HUES48 (cell line): ENCODE data around the gene AR.

Experiments
- H3K27ac ChIP-seq: one replicate; pipeline ENCODE4 v1.7.0; 2013; ENCODE audit warnings: low read depth, low read length, inconsistent platforms
- H3K27me3 ChIP-seq: 2 replicates; pipeline ENCODE4 v1.6.1; 2013; ENCODE audit warnings: mild to moderate bottlenecking, low read length; ENCODE audit not compliant: control insufficient read depth, insufficient read depth
- H3K36me3 ChIP-seq: 2 replicates; pipeline ENCODE4 v1.6.1; 2013; ENCODE audit warnings: low read length; ENCODE audit not compliant: control insufficient read depth, insufficient read depth
- H3K4me1 ChIP-seq: 2 replicates; pipeline ENCODE4 v1.6.1; 2013; ENCODE audit warnings: mild to moderate bottlenecking, low read length; ENCODE audit not compliant: control insufficient read depth, insufficient read depth
- H3K4me3 ChIP-seq: 2 replicates; pipeline ENCODE4 v1.5.1; 2013; ENCODE audit warnings: mild to moderate bottlenecking, low read depth, low read length
- H3K9ac ChIP-seq: 2 replicates; pipeline ENCODE4 v1.6.1; 2013; ENCODE audit warnings: mild to moderate bottlenecking, low read depth, low read length, moderate library complexity
- H3K9me3 ChIP-seq: 2 replicates; pipeline ENCODE4 v1.6.1; 2013; ENCODE audit warnings: low read length; ENCODE audit not compliant: control insufficient read depth, insufficient read depth

Gene AR, protein sequence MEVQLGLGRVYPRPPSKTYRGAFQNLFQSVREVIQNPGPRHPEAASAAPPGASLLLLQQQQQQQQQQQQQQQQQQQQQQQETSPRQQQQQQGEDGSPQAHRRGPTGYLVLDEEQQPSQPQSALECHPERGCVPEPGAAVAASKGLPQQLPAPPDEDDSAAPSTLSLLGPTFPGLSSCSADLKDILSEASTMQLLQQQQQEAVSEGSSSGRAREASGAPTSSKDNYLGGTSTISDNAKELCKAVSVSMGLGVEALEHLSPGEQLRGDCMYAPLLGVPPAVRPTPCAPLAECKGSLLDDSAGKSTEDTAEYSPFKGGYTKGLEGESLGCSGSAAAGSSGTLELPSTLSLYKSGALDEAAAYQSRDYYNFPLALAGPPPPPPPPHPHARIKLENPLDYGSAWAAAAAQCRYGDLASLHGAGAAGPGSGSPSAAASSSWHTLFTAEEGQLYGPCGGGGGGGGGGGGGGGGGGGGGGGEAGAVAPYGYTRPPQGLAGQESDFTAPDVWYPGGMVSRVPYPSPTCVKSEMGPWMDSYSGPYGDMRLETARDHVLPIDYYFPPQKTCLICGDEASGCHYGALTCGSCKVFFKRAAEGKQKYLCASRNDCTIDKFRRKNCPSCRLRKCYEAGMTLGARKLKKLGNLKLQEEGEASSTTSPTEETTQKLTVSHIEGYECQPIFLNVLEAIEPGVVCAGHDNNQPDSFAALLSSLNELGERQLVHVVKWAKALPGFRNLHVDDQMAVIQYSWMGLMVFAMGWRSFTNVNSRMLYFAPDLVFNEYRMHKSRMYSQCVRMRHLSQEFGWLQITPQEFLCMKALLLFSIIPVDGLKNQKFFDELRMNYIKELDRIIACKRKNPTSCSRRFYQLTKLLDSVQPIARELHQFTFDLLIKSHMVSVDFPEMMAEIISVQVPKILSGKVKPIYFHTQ

DNA sequence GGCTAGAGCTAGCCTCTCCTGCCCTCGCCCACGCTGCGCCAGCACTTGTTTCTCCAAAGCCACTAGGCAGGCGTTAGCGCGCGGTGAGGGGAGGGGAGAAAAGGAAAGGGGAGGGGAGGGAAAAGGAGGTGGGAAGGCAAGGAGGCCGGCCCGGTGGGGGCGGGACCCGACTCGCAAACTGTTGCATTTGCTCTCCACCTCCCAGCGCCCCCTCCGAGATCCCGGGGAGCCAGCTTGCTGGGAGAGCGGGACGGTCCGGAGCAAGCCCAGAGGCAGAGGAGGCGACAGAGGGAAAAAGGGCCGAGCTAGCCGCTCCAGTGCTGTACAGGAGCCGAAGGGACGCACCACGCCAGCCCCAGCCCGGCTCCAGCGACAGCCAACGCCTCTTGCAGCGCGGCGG lies at the start of gene AR:
Gene AR, plus strand, starts transcription at position 204 of the 400 bp plus-strand sequence. CDS start 1,126 bp downstream, outside the sequence.
- Histone ChIP-seq H3K27ac (peak within 1 kb of the TSS; percentile 63), H3K4me3 (peak within 1 kb of the TSS; percentile 58), H3K9ac (peak within 1 kb of the TSS; percentile 58; the same call in 1 of the 2 replicates), H3K4me1 (peaks cover 10% of the 10 kb centered on the region; the same call in 1 of the 2 replicates), H3K9me3 (peaks cover 47% of the 10 kb centered on the region), H3K36me3 (no peaks in the 10 kb centered on the region), H3K27me3 (peaks cover 22% of the 10 kb centered on the region)

DNA sequence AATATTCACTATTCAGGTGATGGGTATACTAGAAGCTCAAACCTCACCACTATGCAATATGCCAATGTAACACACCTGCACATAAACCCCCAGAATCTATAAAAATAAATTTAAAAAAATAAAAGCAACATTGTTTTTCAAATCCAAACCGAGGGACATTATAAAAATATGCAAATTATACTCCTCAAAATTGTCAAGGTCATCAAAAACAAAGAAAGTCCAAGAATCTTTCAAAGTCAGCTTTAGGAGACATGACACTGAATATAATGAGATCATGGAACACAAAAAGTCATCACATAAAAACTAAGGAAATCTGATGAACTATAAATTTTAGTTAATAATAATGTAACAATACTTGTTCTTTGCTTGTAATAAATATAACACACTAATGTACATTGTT lies 43.2 kb upstream of the AR start:
- no peaks in the 10 kb centered on the region for H3K4me1 ChIP-seq
- H3K27ac ChIP-seq = no peak overlapping the region
- H3K9ac ChIP-seq = no peak overlapping the region
- no peaks in the 10 kb centered on the region for H3K27me3 ChIP-seq
- no peak overlapping the region for H3K4me3 ChIP-seq
- peaks cover 26% of the 10 kb centered on the region for H3K9me3 ChIP-seq
- H3K36me3 ChIP-seq = no peaks in the 10 kb centered on the region

DNA sequence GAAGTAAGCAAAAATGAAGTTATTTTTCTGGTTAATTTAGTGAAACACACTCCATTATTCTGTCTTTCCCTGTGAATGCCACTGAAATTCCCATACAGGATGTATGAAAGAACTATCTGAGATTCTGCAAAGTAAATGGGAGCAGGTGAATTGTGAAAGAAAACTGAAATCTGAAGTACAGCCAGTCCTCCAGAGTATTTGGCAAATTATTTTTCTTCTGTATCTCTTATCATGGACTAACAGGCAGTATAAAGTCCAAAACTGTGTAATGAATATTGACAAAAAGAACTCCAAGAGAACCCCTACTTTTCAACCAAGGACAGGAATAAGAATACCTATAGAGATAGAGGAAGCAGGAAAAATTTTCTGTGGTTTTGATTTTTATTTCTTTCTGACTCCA lies 40.8 kb upstream of the AR start:
- Histone ChIP-seq H3K9me3 (peaks cover 30% of the 10 kb centered on the region), H3K27me3 (no peaks in the 10 kb centered on the region), H3K9ac (no peak overlapping the region), H3K4me1 (no peaks in the 10 kb centered on the region), H3K27ac (no peak overlapping the region), H3K4me3 (no peak overlapping the region), H3K36me3 (no peaks in the 10 kb centered on the region)

DNA sequence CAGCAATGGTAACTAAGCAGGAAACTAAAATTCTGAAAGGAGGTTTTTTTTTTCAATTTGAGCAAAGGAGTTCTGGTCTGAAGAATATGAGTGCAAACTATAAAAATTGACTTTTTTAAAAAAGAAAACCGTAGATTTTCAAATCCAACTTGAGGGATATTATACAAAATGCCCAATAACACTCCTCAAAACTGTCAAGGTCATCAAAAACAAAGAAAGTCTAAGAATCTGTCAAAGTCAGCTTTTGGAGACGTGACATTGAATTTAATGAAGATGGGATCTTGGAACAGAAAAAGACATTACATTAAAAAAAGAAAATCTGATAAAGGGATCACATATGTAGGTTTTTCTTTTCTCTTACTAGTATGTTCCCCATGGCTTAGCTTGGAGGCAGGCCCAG lies 40.4 kb upstream of the AR start:
- no peak overlapping the region for H3K27ac ChIP-seq
- no peaks in the 10 kb centered on the region for H3K36me3 ChIP-seq
- no peaks in the 10 kb centered on the region for H3K4me1 ChIP-seq
- peaks cover 33% of the 10 kb centered on the region for H3K9me3 ChIP-seq
- no peaks in the 10 kb centered on the region for H3K27me3 ChIP-seq
- H3K4me3 ChIP-seq = no peak overlapping the region
- H3K9ac ChIP-seq = no peak overlapping the region

DNA sequence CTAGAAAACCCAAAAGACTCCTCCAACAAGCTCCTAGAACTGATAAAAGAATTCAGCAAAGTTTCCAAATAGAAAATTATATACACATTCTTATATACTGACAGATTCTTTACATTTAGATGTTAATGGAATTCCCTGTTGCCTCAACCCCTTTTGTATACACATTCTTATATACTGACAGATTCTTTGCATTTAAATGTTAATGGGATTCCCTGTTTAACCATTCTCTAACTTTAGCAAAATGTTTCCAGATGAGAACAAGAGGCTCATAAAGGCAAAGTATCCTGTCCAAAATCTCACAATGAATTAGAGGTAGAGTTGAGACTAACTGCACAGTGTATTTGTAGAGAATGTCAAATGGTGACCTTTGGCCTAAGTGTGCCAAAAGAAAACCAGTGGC lies 23.1 kb upstream of the AR start:
- Histone ChIP-seq H3K9me3 (peaks cover 40% of the 10 kb centered on the region), H3K4me3 (no peak overlapping the region), H3K9ac (no peak overlapping the region), H3K27ac (no peak overlapping the region), H3K27me3 (no peaks in the 10 kb centered on the region), H3K36me3 (no peaks in the 10 kb centered on the region), H3K4me1 (peaks cover 10% of the 10 kb centered on the region; the same call in 1 of the 2 replicates)

DNA sequence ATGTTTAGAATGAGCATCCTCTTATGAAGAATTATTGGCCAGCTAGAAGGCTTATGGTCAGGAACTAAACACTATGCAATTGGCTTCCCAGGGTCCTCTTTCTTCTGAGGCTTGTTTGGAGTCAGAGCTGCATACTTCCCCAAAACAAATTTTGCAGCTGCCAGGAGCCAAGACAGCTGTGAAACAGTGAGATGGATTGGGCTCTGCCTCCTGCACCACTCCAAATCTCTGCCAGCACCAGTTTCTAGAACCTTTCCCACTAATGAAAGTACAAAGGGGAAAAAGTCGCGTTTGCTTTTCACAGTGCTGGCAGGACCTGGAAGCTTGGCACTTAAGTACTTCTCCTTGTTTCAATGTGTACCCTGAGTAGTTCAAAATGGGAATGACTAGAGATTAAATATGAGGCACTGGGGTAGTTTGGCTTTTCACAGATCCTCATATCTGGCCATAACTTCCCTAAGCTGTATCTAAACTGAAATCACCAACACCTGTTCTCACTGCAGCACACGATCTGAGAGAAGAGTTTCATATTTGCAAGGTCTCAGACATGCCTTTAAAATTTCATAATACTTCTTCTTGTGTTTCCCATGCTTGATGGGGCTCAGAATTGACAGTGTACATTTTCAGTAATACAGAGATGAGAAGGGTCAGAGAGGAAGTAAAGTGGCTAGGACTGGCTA lies 20.7 kb upstream of the AR start:
- Histone ChIP-seq H3K36me3 (no peaks in the 10 kb centered on the region), H3K9ac (no peak overlapping the region), H3K27ac (no peak overlapping the region), H3K4me3 (no peak overlapping the region), H3K9me3 (peaks cover 40% of the 10 kb centered on the region), H3K4me1 (peaks cover 10% of the 10 kb centered on the region; the same call in 1 of the 2 replicates), H3K27me3 (no peaks in the 10 kb centered on the region)

DNA sequence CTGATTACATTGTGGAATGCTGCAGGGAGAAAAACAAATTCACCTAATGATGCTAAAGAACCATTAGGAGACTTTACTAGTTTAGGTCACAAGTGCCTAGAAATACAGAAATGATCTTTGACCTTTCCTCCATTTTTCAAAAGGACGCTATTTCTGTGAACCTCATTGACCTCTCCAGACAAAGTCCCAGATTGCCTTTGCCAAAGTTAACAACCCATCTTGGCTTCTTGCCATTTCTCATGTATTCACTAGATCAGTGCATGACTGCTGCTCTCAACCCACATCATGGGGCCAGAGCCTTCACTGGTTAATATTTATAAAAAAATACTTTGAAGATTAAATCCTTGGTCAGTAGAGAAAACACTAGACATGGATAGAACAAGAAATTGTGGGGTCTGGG lies 19.9 kb upstream of the AR start:
- H3K4me1 ChIP-seq = peaks cover 10% of the 10 kb centered on the region; the same call in 1 of the 2 replicates
- H3K36me3 ChIP-seq = no peaks in the 10 kb centered on the region
- no peak overlapping the region for H3K4me3 ChIP-seq
- H3K9ac ChIP-seq = no peak overlapping the region
- H3K27ac ChIP-seq = no peak overlapping the region
- no peaks in the 10 kb centered on the region for H3K27me3 ChIP-seq
- H3K9me3 ChIP-seq = peaks cover 46% of the 10 kb centered on the region

DNA sequence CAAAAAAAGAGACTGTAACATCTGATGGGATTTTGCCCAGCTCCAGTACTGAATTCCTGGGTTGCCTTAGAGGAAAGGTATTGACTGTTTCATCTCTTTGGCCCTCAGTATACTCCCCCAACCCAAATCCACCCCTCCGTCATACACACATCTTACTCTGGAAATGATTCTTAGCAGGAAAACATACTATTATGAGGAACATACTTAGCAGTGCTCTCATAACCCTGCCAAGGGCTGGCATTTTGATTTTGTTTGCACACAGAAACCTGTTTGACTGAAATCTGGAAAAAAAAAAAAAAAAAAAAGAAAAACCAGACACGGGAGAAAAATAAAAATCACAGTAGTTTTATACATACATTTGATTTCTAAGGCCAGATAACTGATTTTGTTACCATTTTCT lies 19.4 kb upstream of the AR start:
- Histone ChIP-seq H3K4me1 (peaks cover 10% of the 10 kb centered on the region; the same call in 1 of the 2 replicates), H3K9me3 (peaks cover 46% of the 10 kb centered on the region), H3K27ac (no peak overlapping the region), H3K4me3 (no peak overlapping the region), H3K36me3 (no peaks in the 10 kb centered on the region), H3K27me3 (no peaks in the 10 kb centered on the region), H3K9ac (no peak overlapping the region)

DNA sequence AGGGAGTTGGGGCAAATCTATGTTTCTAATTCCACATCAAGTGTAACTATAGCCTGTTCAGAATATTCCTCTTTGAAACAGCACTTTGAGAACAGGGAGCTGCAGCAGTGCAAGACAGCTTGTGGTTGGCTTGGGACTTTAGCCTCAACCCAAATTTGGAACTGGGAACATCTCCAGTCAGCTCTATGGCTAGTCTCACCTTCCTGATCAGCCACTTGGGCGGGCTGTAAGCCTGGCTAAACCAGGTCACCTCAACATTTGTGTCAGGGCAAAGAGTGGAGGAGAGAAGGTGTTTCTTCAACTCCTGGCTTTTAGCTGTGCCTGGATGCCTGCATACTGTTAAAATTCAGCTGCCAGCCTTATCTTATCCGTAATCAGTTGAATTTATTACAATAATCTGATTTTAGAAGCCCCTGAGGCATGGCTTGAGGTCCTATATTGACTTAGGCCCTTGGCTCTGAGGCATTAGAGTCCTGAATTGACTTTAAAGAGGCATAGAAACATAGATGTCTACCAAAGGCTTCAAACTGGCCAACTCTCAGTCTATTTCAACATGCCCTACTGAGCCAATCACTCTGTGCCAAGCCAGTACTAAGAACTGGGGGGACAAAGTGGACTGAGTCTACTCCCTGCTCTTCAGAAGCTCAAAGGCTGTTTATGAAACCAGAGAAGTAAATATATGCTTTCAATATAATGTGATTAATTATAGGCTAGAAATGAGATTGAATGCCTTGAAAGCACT lies 18.7 kb upstream of the AR start:
- H3K9me3 ChIP-seq = peaks cover 46% of the 10 kb centered on the region
- H3K4me1 ChIP-seq = peaks cover 10% of the 10 kb centered on the region; the same call in 1 of the 2 replicates
- H3K9ac ChIP-seq = no peak overlapping the region
- no peak overlapping the region for H3K4me3 ChIP-seq
- no peaks in the 10 kb centered on the region for H3K27me3 ChIP-seq
- no peak overlapping the region for H3K27ac ChIP-seq
- no peaks in the 10 kb centered on the region for H3K36me3 ChIP-seq

DNA sequence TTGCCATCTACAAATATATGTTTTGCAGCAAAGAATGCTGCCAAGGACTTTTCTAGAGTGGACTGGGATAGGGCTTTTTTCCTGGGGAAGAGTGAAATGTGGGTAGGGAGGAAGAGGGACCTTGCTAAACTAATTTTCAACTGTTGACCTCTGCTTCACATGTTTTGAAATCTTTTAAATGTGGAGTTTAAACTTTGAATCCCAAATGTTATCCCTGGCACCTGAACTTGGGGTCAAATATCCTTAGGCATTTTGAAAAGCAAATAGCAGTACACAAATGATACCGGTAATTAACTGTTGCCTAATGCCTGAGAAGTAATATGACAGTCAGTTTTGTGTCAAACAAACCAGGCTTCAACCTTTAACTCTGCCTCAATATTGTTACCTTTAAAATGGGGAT lies 7.3 kb upstream of the AR start:
- Histone ChIP-seq H3K4me3 (no peak overlapping the region), H3K4me1 (no peaks in the 10 kb centered on the region), H3K27ac (no peak overlapping the region), H3K9me3 (peaks cover 35% of the 10 kb centered on the region), H3K9ac (no peak overlapping the region), H3K27me3 (no peaks in the 10 kb centered on the region), H3K36me3 (no peaks in the 10 kb centered on the region)
